ENCODE measurements around the gene HIGD1A.

Gene HIGD1A

DNA sequence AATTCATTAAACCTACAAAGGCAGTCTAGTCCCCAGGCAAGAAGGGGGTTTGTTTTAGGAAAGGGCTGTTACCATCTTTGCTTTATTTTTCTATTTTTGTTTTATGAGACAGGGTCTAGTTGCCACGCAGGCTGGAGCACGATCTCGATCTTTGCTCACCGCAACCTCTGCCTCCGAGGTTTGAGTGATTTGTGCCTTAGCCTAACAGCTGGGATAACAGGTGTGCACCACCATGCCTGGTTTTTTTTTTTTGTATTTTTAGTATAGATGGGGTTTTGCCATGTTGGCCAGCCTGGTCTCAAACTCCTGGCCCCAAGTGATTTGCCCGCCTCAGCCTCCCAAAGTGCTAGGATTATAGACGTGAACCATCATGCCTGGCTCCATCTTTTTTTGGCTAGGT lies 4.9 kb downstream of the HIGD1A start:
- DNase-seq = no peak

DNA sequence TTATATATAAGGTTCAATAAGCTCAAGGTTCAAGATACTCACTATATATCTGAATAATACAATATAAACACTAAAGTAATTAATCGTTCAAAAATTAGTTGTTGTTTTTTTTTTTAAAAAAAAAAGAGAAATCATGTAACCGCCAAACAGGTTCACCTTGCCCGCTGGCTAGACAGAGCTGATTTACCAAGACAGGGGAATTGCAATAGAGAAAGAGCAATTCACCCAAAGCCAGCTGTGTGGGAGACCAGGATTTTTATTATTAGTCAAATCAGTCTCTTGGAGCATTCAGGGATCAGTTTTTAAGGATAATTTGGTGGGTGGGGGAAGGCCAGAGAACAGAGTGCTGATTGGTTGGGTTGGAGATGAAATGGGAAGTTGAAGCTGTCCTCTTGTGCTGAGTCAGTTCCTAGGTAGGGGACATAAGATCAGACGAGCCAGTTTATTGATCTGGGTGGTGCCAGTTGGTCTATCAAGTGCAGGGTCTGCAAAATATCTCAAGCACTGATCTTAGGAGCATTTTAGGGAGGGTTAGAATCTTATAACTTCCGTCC lies 7.9 kb downstream of the HIGD1A start:
- no peak for DNase-seq

DNA sequence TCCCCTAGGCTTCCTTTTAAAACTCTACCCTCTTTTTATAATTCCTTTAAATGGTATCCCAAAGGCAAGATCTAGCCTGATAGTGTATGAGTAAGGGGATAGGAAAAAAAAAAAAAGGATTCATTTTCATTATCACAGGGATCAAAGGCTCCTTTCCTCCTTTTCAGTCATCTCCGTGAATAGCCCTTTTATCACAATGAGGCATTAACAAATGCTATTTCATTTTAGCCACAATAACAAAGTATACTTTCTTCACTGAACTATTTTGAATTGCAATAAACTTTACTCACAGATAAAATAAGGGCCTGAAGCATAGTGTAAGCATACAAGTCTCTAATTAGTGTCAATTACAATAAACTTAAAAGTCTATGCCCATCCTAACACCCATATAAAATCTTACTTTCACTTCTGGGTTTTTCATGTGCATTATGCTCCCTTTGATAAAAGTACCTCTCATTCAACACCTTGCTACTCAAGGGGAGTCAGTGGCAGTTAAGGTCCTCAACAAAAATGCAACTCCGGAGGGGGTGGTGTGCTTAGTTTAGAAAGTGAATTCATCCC lies 8.6 kb downstream of the HIGD1A start:
- DNase-seq = no peak

DNA sequence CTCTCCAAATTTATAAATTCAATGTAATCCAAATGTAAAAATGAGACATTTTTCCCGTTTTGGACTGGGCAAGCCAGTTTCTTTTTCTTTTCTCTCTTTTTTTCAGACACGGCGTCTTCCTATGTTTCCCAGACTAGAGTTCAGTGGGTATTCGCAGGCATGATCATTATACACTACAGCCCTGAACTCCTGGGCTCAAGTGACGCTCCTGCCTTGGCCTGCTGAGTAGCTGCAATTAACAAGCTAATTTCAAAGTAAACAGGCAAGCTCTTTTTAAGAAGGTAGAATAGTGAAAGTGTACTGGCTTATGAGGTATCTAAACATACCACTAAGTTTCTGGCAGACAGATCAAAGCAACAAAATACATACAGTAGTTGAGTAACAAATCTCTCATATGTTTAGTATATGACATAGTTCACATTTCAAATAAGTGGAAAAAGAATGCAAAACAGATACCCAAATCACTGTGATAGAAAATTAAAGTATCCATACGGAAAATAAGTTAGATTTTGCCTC lies 13.5 kb downstream of the HIGD1A start:
- DNase-seq = no peak

DNA sequence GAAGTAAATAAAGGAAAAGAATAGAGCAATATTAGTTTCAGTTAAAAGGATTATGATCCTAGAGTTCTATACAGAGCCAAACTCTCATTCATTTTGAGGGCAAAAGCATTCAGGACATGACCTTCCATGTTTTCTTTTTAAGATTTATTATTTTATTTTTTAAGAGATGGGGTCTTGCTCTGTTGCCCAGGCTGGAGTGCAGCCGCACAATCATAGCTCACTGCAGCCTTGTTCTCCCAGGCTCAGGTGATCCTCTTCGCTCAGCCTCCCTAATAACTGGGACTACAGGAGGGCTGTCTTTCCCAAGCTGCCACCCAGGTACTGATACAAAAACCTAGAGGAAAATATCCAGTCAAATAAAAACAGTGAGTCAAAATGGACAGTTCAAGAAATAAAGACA lies 17.7 kb downstream of the HIGD1A start:
- DNase-seq = no peak

DNA sequence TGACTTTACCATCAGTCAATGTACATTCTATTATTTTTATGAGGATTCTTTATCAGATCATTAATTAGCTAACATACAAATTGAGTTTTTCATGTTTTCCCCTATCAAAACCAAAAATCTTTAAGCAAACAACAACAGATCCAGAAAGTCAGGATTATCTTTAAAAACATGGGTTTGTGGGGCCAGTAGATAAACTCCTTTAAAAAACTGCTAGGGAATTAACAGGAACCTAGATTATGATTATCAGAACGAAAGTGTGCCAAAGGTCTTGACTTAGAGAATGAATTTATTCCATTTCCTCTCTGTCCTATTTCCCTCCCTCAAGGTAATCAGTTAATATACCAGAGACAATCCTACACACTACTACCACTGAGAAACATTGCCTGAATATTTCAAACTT lies 18.1 kb downstream of the HIGD1A start:
- DNase-seq = no peak

DNA sequence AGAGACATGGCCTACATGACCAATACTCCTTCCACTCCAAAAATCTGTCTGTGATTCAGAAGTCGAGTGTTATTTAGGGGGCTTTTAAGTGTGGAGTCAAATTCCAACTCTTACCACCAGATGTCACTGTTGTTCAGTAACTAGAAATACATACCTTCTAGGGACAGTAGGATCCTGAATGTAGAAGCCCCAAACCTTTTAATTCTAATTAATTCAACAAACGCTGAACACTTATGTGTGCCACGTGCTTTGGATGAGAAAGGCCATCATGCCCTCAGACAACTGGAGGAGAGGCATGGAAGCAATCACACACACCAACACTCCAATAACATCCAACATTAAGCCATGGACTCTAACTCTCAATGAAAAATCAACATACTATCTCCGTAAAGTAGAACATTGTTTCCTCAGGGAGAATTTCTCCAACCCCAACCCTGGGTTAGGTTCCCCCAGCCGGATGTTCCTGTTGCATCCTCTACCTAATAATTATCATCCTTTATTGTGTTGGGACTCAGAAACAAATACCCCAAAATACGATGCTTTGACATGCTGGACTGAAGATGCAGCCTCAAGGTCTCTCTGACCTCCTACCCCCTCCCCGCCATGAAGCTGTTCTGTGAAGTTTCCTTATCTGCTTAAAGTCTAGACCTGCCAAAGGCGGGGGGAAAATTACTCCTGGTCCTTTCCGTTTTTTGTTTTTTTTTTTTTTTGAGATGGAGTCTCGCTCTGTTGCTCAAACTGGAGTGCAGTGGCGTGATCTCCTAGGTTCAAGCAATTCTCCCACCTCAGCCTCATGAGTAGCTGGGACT lies 23.2 kb downstream of the HIGD1A start:
- peak; percentile 63 for DNase-seq

DNA sequence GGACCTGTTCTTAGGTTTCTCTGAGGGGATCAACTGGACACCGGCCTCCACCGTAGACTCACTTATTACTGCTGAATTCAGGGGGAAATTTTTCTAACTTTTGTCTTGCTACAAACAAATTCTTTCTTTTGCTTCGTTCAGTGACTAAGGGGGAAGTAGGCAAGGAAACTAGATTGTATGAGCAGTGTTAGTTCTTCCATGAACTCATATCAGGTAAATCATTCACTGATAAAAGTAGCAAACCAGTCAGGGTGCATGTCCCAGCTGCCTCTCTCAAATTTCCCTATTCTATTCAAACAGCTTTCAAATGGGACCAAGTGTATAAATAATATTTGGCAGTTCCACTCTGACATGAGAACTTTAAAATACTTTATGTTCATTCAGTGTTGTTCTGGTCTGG lies 23.9 kb downstream of the HIGD1A start:
- no peak for DNase-seq

DNA sequence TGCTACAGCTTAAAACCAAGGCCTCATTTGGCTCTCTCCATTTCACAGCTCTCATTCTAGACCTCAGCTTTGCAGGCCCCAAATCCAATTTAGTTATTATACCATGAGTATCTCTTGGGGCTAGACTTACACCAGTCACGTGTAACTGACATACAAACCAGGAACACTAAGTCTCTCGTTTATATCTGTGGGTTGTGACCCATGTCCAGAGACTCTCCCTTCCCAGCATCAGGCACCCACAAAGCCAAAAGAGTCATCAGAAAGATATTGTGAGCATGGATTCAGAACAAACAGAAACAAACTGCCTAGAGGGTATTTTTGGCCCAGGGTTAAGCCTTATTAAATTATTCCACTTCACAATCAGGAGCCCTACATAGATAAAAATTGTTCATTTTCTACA lies 25.6 kb downstream of the HIGD1A start:
- no peak for DNase-seq

DNA sequence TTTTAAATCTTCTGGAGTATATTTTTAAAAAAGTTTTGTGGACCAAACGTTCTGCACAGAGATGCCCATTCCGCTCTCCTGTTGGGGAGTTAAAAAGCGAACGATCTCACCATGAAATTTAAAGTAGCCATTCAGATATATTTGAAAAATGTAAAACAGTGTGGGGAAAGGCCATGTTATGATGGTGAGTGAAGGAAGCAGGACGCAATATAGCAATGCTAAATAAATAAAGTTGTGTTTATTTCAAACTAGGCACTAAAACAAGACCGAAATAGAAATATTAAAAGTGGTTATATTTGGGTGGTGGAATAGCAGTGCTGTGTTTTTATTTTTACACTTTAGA lies 30.9 kb downstream of the HIGD1A start:
- no peak for DNase-seq

DNA sequence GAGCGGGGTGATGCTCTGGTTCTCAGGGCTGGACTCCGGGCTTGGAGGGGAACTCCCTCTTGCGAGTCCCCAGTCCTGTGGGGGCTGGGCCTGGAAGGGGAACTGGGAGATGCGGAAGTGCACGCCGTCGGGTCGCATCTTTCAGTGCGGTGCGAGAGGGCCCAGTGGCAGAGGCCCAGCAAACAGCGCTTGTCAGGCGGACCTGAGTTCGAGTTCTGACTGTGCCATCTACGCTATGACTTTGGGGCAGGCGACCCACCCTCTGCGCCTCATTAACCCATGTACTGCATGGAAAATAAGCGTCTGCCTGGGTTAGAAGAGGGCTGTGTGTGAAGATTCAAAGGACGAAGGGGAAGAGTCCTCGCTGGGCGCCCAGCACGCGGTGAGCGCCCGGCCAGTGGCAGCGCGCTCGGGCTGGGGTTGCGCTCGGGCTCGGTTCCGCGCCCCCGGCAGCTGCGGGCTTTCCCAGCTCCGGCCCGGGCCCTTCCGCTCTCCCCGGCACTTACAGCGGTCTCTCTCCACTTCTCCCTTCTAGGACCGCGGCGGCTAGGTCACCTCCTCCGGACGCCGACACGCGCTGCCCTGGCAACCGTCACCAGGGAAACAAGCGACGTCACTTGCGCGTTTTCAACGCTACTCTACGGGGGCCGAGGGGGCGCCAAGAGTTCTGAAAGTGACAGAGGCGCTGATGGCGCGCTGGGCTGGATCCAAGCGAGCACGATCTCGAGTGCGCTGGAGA lies 31.5 kb downstream of the HIGD1A start, which contains the start of gene CCDC13:
TSS of gene CCDC13 (minus strand) at position 584 of the 739 bp plus-strand sequence. CDS start 14,908 bp downstream, outside the sequence.
- DNase-seq = peak; percentile 96

DNA sequence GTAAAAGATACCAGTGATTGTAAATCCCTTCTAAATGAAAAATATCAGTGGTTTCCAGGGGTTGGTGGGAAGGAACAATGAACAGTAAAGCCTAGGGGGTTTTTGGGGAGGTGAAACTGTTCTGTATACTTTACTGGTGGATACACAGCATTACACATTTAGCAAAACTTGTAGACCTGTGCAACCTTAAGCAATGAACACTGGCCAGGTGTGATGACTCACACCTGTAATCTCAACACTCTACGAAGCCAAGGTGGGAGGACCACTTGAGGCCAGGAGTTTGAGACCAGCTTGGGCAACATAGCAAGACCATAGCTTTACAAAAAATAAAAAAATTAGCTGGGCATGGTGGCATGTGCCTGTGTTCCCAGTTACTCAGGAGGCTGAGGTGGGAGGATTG lies 33.0 kb downstream of the HIGD1A start:
- DNase-seq = no peak

DNA sequence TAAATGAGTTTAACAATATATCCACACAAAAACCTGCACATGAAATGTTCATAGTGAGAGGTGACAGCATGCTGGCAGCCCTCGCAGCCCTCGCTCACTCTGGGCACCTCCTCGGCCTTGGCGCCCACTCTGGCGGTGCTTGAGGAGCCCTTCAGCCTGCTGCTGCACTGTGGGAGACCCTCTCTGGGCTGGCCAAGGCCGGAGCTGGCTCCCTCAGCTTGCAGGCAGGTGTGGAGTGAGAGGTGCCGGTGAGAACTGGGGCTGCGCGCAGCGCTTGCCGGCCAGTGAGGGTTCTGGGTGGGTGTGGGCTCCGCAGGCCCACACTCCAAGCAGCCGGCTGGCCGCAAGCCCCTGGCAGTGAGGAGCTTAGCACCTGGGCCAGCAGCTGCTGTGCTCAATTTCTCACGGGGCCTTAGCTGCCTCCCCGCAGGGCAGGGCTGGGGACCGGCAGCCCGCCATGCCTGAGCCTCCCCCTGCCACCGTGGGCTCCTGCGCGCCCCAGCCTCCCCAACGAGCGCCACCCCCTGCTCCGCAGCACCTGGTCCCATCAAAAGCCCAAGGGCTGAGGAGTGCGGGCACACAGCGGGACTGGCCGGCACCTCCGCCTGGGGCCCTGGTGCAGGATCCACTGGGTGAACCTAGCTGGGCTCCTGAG lies 34.7 kb downstream of the HIGD1A start:
- no peak for DNase-seq

DNA sequence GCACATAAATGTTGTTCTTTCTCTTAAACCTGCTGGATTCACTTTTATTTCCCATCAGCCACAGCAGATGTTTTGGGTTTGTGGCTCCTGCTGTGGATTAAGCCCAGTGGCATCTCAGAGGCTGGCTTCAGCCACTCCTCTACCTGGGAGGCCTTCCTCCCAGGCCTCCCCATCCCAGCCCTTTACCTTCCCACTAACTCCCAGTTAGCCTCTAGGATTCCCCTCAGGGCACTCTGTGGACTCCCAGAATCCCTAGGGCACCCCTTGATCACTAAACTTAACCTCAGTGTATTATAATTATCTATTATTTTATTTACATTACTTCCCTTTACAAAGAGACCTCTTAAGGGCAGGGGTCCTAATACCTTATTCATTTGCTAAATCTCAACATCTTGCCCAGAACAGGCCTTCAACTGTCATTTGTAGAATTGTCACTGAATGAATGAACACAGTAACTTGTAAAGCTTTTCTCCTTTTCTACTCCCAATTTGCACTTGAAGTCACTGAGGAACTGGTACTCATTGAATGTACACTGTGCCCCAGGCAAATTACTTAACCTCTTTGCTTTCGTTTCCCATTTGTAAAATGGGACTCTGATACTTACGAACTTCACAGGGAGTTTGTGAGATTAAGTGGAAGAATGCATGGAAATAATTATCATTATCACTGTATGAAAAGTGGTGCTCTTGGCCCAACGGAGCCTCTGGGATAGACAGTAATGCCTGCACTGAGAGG lies 39.6 kb downstream of the HIGD1A start:
- no peak for DNase-seq

DNA sequence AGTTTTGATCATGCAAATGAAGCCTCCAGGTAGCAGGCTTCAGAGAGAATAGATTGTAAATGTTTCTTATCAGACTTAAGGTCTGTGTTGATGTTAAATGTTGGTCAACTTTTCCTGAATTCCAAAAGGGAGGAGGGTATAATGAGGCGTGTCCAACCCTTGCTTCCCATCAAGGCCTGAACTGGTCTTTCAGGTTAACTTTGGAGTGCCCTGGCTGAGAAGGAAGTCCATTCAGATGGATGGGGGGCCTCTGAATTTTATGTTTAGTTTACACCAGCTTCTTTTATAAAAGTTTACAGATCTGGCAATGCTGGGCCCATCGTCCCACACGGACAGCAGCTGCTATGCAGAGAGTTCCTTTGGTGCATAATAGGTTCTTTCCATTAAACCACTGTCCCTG lies 40.2 kb downstream of the HIGD1A start:
- DNase-seq = no peak

DNA sequence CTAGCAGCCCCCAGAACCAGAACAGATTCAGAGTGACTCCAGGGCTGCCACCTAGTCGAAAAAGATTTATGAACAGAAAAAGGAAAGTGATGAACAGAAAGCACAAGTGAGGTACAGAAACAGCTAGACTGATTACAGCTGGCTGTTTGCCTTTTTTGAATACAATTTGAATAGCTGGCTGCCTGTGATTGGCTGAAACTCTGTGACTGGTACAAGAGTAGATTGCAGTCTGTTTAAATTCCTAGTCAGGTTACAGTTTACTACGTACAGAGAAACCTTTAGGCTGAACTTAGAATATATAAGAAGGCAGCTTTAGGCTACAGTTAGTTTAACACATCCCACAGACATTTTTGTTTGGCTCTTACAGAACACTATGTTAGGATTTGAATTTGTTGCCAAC lies 41.3 kb downstream of the HIGD1A start:
- DNase-seq = no peak

DNA sequence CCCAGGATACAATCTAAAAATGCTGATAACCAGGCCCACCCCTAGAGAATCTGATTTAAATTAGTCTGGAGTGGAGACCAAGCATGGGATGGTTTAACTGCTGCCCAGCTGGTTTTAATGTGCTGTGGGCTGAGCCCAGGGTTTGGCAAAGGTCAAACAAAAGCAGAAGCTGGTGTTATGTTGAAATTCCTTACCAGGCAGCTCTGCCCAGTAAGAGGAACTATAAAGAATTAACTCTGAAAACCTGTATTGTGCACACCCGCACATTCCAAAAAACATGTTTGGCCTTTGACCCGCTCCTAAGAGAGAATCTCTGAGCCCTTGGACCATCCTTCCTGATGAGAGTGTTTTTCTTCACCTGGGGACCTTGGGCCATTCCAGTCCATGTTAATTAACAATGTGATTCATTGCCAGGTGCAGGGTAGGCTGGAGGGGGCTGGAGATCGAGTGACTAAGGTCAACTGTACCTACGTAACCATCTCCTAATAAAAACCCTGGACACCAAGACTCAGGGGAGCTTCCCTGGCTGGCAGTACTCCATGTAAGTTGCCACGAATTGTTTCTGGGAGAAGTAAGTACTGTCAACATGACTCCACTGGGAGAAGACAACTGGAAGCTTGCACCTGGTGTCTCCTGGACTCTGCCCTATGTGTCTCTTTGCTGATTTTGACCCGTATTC lies 42.1 kb downstream of the HIGD1A start:
- no peak for DNase-seq

DNA sequence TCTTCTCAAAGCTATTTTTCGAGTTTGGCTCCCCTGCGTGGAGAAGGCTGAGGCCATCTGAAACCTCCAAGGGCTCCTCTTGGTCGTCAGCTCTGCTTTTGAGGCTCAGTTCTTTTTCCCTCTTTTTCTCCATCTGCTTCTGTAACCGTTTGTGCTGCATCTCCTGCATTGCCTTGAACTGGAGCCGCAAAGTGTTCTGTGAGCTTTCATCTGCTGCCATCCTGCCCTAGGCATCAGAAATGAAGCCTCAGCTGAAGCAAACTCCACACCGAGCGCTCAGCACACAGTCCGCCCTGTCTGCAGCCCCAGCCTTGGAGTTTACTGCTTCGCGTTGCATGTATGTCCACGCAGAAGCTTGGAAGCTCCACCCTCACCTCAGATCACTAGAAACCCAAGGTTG lies 46.2 kb downstream of the HIGD1A start:
- DNase-seq = no peak

DNA sequence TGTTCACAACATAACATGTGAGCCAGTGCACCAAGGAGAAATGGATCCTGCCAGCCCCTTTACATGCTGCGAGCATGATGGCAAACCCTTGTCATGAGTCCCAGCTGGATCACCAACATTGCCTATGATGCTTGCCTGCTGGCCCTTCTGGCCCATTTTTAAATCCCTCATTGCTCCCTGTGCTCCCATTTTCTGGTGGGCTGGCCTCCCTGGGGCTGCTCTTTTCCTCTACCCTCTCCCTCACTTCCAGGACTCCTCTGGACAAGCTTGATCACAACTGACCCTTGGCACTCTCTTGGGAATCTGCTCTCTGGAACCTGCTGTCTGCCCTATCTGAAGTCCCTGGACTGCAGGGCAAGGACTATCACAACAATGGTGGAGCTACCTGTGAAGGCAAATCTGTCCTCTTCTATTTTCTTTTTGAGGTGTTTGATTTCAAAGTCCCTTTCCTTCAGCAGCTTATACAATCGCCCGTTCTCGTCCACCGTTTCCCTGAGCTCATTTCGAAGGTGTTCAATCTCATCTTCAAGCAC lies 47.5 kb downstream of the HIGD1A start:
- DNase-seq = no peak

DNA sequence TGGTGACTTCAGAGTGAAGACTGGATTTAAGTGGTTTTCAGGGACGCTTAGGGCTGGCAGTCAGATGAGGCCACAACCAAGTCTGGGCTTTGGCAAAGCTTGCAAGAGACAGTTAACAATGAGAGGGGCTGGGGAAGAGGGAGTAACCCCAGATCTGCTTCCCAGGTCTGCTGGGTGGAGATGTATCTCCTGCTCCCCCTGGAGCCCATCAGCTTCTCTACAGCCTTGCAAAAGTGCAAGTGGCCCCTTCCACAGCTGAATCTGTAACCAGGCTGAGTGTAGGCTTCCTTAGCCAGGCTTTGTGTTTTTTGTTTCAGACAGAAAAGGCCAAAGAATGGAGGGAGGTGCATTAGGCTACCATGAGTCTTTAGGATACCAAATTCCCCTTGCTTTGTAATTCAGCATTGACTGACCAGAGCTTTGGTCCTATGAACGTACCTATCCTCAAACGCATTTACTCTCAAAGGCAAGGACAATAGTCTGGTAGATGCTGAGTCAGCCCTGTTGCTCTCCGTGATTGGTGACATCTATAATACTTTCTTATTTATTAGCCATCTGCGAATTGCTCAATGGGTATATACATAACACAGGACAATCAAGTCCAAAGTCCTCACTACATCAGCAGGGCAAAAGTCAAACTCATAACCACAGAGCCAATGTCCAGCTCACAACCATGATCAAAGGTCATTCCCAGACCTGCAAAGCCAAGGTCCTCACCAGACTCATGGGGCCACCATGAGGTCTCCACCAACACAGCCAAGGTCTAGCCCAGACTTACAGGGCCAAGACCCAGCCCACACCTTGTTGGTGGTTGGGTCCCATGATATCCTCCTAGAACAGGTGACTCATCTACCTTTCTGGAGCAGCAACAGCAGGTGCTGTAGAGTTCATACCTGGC lies 48.4 kb downstream of the HIGD1A start:
- DNase-seq = no peak

Data from retina (tissue), 1 donor.